Kidney epithelial cell (primary cell): ENCODE results near the gene MSANTD2. TPM values are rescaled to one million over a fixed set of nuclear protein-coding genes. Genes with fewer than 3 reads are reported as not detected.

ENCODE experiments used
- DNase-seq: peaks from one replicate; pipeline ENCODE4 v3.0.0-alpha.2; 2010; ENCODE audit warnings: low read depth
- H3K27me3 ChIP-seq: 2 replicates; pipeline ENCODE4 v1.6.0; 2011; ENCODE audit warnings: low read length; ENCODE audit not compliant: control insufficient read depth, insufficient read depth
- H3K36me3 ChIP-seq: 2 replicates; pipeline ENCODE4 v1.5.1; 2011; ENCODE audit warnings: low read length; ENCODE audit not compliant: control insufficient read depth, insufficient read depth
- H3K4me3 ChIP-seq: 2 replicates; pipeline ENCODE4 v1.5.1; 2011; ENCODE audit warnings: low read depth, mild to moderate bottlenecking, control low read depth, low read length
- CTCF ChIP-seq: IDR thresholded peaks from 2 replicates; pipeline ENCODE4 v1.5.1; 2011; ENCODE audit warnings: mild to moderate bottlenecking, moderate library complexity, low read length, control low read depth, inconsistent platforms; ENCODE audit not compliant: insufficient read depth, poor library complexity, severe bottlenecking
- total RNA-seq: library from RNA; depleted of rRNA; stranded (reverse); fragments of >200 nt; gene quantifications from 2 replicates; pipeline ENCODE4 v1.2.3, GENCODE V29; 2015

MSANTD2 gene
- total RNA-seq, 1 donor from 2014 or later = 16.0 TPM

GRCh38 chr11:124793466-124794278 is 6.5 kb downstream of the MSANTD2 start:
- Histone ChIP-seq H3K36me3 (no peaks in the 10 kb centered on the region), H3K4me3 (no peak overlapping the region), H3K27me3 (no peaks in the 10 kb centered on the region)
- TF ChIP-seq CTCF = peak; percentile 78
- no peak for DNase-seq

- Histone ChIP-seq H3K36me3 (no peaks in the 10 kb centered on the region), H3K4me3 (no peak overlapping the region), H3K27me3 (no peaks in the 10 kb centered on the region)
- DNase-seq = no peak
- no peak for TF ChIP-seq CTCF
Observed at GRCh38 chr11:124791626-124792341, 8.4 kb downstream of the MSANTD2 start.

DNA sequence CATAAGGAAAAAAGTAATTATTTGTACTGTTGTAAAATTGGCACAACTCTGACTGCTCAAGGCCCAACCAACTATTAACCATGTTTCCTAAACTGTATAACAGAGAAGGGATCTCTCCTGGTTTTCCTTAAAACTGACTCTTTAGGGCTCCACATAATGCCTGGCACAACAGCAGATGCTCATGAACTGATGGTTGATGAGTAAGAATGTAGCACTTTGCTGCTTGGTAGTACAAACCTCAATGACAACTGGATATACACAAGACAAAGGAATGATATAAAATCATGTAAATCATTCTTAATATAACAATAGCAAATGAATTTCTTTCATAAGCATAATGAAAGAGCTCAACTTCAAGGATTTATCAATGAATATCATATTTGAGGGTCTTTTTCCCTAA is 11.7 kb downstream of the MSANTD2 start:
- Histone ChIP-seq H3K27me3 (no peaks in the 10 kb centered on the region), H3K36me3 (no peaks in the 10 kb centered on the region), H3K4me3 (no peak overlapping the region)
- TF ChIP-seq CTCF = no peak
- no peak for DNase-seq

GRCh38 chr11:124784051-124784450 is 16.2 kb downstream of the MSANTD2 start:
- Histone ChIP-seq H3K36me3 (no peaks in the 10 kb centered on the region), H3K4me3 (no peak overlapping the region), H3K27me3 (no peaks in the 10 kb centered on the region)
- no peak for DNase-seq
- no peak for TF ChIP-seq CTCF

DNA sequence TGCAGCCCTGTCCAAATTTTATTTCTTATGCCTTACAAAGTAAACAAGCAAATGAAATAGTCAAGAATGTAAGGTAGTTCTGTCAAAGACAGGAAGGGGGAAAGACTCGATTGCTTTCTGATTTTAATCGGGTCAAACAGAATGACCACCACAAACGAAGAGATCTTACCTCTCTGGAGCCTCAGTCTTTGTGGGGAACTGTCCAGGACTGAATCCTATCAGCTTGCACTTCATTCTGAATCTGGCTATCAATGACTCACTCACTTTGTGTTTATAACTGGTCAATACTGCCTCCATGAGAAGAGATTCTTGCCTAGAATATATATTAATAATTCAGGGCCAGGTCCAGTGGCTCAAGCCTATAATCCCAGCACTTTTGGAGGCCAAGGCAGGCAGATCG is 17.2 kb downstream of the MSANTD2 start:
- H3K27me3 ChIP-seq = no peaks in the 10 kb centered on the region
- DNase-seq = no peak
- H3K36me3 ChIP-seq = no peaks in the 10 kb centered on the region
- no peak for TF ChIP-seq CTCF
- H3K4me3 ChIP-seq = no peak overlapping the region
